ENCODE results near the gene THSD4. TPM values are rescaled to one million over a fixed set of nuclear protein-coding genes. Genes with fewer than 3 reads are reported as not detected.

Gene THSD4
- total RNA-seq, 1 donor from 2014 or later = 1.4 TPM

- no peak overlapping the region for H3K27ac Mint-ChIP-seq (ENCODE audit: unreplicated experiment)
- no peaks in the 10 kb centered on the region for H3K9me3 Mint-ChIP-seq
- H3K4me1 Mint-ChIP-seq = no peaks in the 10 kb centered on the region
- DNase-seq (ENCODE audit: low read depth, low spot score) = no peak
- TF ChIP-seq CTCF (conservative IDR thresholded peaks at IDR 0.05) = no peak
- no peaks in the 10 kb centered on the region for H3K27me3 Mint-ChIP-seq (ENCODE audit: low read depth)
- H3K36me3 Mint-ChIP-seq (ENCODE audit: low read depth) = no peaks in the 10 kb centered on the region
- no peak overlapping the region for H3K4me3 Mint-ChIP-seq
Measured at GRCh38 chr15:71252740-71253047, 137.4 kb downstream of the THSD4 start.

- Mint-ChIP-seq H3K9me3 (no peaks in the 10 kb centered on the region), H3K27me3 (ENCODE audit: low read depth) (no peaks in the 10 kb centered on the region), H3K4me3 (no peak overlapping the region), H3K36me3 (ENCODE audit: low read depth) (no peaks in the 10 kb centered on the region), H3K4me1 (no peaks in the 10 kb centered on the region), H3K27ac (ENCODE audit: unreplicated experiment) (no peak overlapping the region)
- no peak for DNase-seq (ENCODE audit: low read depth, low spot score)
- TF ChIP-seq CTCF (conservative IDR thresholded peaks at IDR 0.05) = no peak
Measured at GRCh38 chr15:71254491-71254890, 139.2 kb downstream of the THSD4 start.

GRCh38 chr15:71256934-71257664, 141.8 kb downstream of the THSD4 start:
- no peaks in the 10 kb centered on the region for H3K36me3 Mint-ChIP-seq (ENCODE audit: low read depth)
- no peaks in the 10 kb centered on the region for H3K9me3 Mint-ChIP-seq
- H3K4me1 Mint-ChIP-seq = no peaks in the 10 kb centered on the region
- H3K4me3 Mint-ChIP-seq = no peak overlapping the region
- no peak overlapping the region for H3K27ac Mint-ChIP-seq (ENCODE audit: unreplicated experiment)
- no peak for TF ChIP-seq CTCF (conservative IDR thresholded peaks at IDR 0.05)
- H3K27me3 Mint-ChIP-seq (ENCODE audit: low read depth) = no peaks in the 10 kb centered on the region
- DNase-seq (ENCODE audit: low read depth, low spot score) = no peak

GRCh38 chr15:71259866-71260265, 144.6 kb downstream of the THSD4 start:
- no peaks in the 10 kb centered on the region for H3K27me3 Mint-ChIP-seq (ENCODE audit: low read depth)
- H3K9me3 Mint-ChIP-seq = no peaks in the 10 kb centered on the region
- H3K4me1 Mint-ChIP-seq = no peaks in the 10 kb centered on the region
- no peak for TF ChIP-seq CTCF (conservative IDR thresholded peaks at IDR 0.05)
- H3K4me3 Mint-ChIP-seq = no peak overlapping the region
- H3K36me3 Mint-ChIP-seq (ENCODE audit: low read depth) = no peaks in the 10 kb centered on the region
- DNase-seq (ENCODE audit: low read depth, low spot score) = no peak
- no peak overlapping the region for H3K27ac Mint-ChIP-seq (ENCODE audit: unreplicated experiment)

- H3K4me3 Mint-ChIP-seq = no peak overlapping the region
- H3K9me3 Mint-ChIP-seq = no peaks in the 10 kb centered on the region
- TF ChIP-seq CTCF (conservative IDR thresholded peaks at IDR 0.05) = no peak
- no peak overlapping the region for H3K27ac Mint-ChIP-seq (ENCODE audit: unreplicated experiment)
- no peaks in the 10 kb centered on the region for H3K4me1 Mint-ChIP-seq
- H3K27me3 Mint-ChIP-seq (ENCODE audit: low read depth) = no peaks in the 10 kb centered on the region
- H3K36me3 Mint-ChIP-seq (ENCODE audit: low read depth) = no peaks in the 10 kb centered on the region
- DNase-seq (ENCODE audit: low read depth, low spot score) = no peak
Measured at GRCh38 chr15:71261418-71261817, 146.1 kb downstream of the THSD4 start.
